HepG2 (cell line): ENCODE measurements around the gene BPIFB6. TPM values are rescaled to one million over a fixed set of nuclear protein-coding genes. Genes with fewer than 3 reads are reported as not detected.
A peak's percentile ranks its signal among the peaks of the same experiment; 100 is the strongest.

Source experiments
- CTCF ChIP-seq: sonication (generic); formaldehyde crosslinking; IDR thresholded peaks from 2 replicates; pipeline ENCODE4 v1.5.0; 2020; ENCODE audit warnings: mild to moderate bottlenecking, missing genetic modification reagents, moderate library complexity
- DNMT1 ChIP-seq: sonication (generic); formaldehyde crosslinking; IDR thresholded peaks from 2 replicates; pipeline ENCODE4 v1.5.1; 2020; ENCODE audit warnings: mild to moderate bottlenecking, missing genetic modification reagents
- DZIP1 ChIP-seq: sonication (generic); formaldehyde crosslinking; IDR thresholded peaks from 2 replicates; pipeline ENCODE4 v1.5.0; 2020; ENCODE audit warnings: mild to moderate bottlenecking, missing genetic modification reagents
- E2F2 ChIP-seq: sonication (generic); formaldehyde crosslinking; IDR thresholded peaks from 2 replicates; pipeline ENCODE4 v1.4.0; 2020; ENCODE audit warnings: missing genetic modification reagents, borderline replicate concordance
- IRF1 ChIP-seq: sonication (generic); formaldehyde crosslinking; IDR thresholded peaks from 2 replicates; pipeline ENCODE4 v1.4.0; 2020; ENCODE audit warnings: low read depth, mild to moderate bottlenecking, missing genetic modification reagents
- JUNB ChIP-seq: sonication (generic); formaldehyde crosslinking; IDR thresholded peaks from 2 replicates; pipeline ENCODE4 v1.8.0; 2022; ENCODE audit warnings: missing genetic modification reagents, mild to moderate bottlenecking, borderline replicate concordance
- MBNL3 ChIP-seq: fragments of 250-450 bp; sonication (Bioruptor Pico); conservative IDR thresholded peaks from 2 replicates; pipeline ENCODE4 v1.8.0; 2022; ENCODE audit warnings: mild to moderate bottlenecking, inconsistent platforms
- MLXIP ChIP-seq: sonication (generic); formaldehyde crosslinking; IDR thresholded peaks from 2 replicates; pipeline ENCODE4 v1.9.0; 2021; ENCODE audit warnings: missing genetic modification reagents, borderline replicate concordance
- NFKB2 ChIP-seq: sonication (generic); formaldehyde crosslinking; IDR thresholded peaks from 2 replicates; pipeline ENCODE4 v1.4.0; 2020; ENCODE audit warnings: missing genetic modification reagents, borderline replicate concordance
- RORA ChIP-seq: sonication (generic); formaldehyde crosslinking; IDR thresholded peaks from 2 replicates; pipeline ENCODE4 v1.5.0; 2020; ENCODE audit warnings: mild to moderate bottlenecking, missing genetic modification reagents, moderate library complexity
- STAG1 ChIP-seq: sonication (generic); formaldehyde crosslinking; IDR thresholded peaks from 2 replicates; pipeline ENCODE4 v1.4.0; 2020; ENCODE audit warnings: missing genetic modification reagents
- ZNF234 ChIP-seq: sonication (generic); formaldehyde crosslinking; conservative IDR thresholded peaks from 2 replicates; pipeline ENCODE4 v1.5.1; 2020; ENCODE audit warnings: mild to moderate bottlenecking, missing genetic modification reagents
- ZNF331 ChIP-seq: sonication (generic); formaldehyde crosslinking; IDR thresholded peaks from 2 replicates; pipeline ENCODE4 v1.4.0; 2020; ENCODE audit warnings: missing genetic modification reagents
- ZNF619 ChIP-seq: sonication (generic); formaldehyde crosslinking; IDR thresholded peaks from 2 replicates; pipeline ENCODE4 v1.4.0; 2020; ENCODE audit warnings: mild to moderate bottlenecking, missing genetic modification reagents
- ZNF737 ChIP-seq: sonication (generic); formaldehyde crosslinking; IDR thresholded peaks from 2 replicates; pipeline ENCODE4 v1.5.0; 2020; ENCODE audit warnings: missing genetic modification reagents, mild to moderate bottlenecking, borderline replicate concordance
- ZNF772 ChIP-seq: sonication (generic); formaldehyde crosslinking; IDR thresholded peaks from 2 replicates; pipeline ENCODE4 v1.5.0; 2020; ENCODE audit warnings: mild to moderate bottlenecking, missing genetic modification reagents
- ZNF816 ChIP-seq: sonication (generic); formaldehyde crosslinking; IDR thresholded peaks from 2 replicates; pipeline ENCODE4 v1.8.0; 2022; ENCODE audit warnings: missing genetic modification reagents, mild to moderate bottlenecking, borderline replicate concordance
- polyA plus RNA-seq, 8 experiments: library from polyadenylated mRNA; depleted of rRNA in 3 of 8; stranded (reverse) in 7 of 8; unstranded in 1 of 8; fragments of >200 nt; fragmentation: Illumina TruSeq in 4 of 8; extraction: Trizol in 4 of 8; gene quantifications; 2 replicates each; pipeline versions ENCODE4 v1.2.1 to v1.2.3, GENCODE V29; 2011 to 2016; ENCODE audit warnings: low read depth in 4 of 8, missing spikeins in 1 of 8, mixed read lengths in 1 of 8; ENCODE audit not compliant: insufficient read depth in 1 of 8
- total RNA-seq, 5 experiments: library from RNA; depleted of rRNA; stranded (reverse); fragments of >200 nt; fragmentation: Illumina TruSeq; extraction: Trizol; gene quantifications; 2 replicates each; pipeline ENCODE4 v1.2.3, GENCODE V29; 2016; ENCODE audit warnings: low read depth in 1 of 5

The BPIFB6 gene
- total and polyA plus RNA-seq, 2 of the 13 experiments (the other 11 are each of a cell fraction or from before 2014, with no cell fraction given), result 0.13 to 1.7 TPM

GRCh38 chr20:32995802-32996201 lies 35.6 kb upstream of the BPIFB6 start (continued):
- no peak for TF ChIP-seq MLXIP (CRISPR knock-in tag)
- peak; percentile 40; the same call in 1 of the 2 replicates for TF ChIP-seq ZNF331 (CRISPR knock-in tag)
- no peak for TF ChIP-seq RORA (CRISPR knock-in tag)
- no peak for TF ChIP-seq DZIP1 (CRISPR knock-in tag)
- no peak for TF ChIP-seq NFKB2 (CRISPR knock-in tag)
- TF ChIP-seq STAG1 (CRISPR knock-in tag), result peak; percentile 72
- TF ChIP-seq ZNF737, result no peak
- no peak for TF ChIP-seq MBNL3 (CRISPR knock-in tag)
- TF ChIP-seq IRF1, result no peak
- no peak for TF ChIP-seq ZNF816
- TF ChIP-seq JUNB, result no peak
- no peak for TF ChIP-seq ZNF619 (CRISPR knock-in tag)
- no peak for TF ChIP-seq ZNF772 (CRISPR knock-in tag)
- TF ChIP-seq E2F2 (CRISPR knock-in tag), result no peak
- TF ChIP-seq DNMT1 (CRISPR knock-in tag), result no peak
- TF ChIP-seq ZNF234 (CRISPR knock-in tag), result no peak
- TF ChIP-seq CTCF, result peak; percentile 63
